CD4-positive, alpha-beta T cell treated with Interleukin-15 for 4 hours (primary cell): Measurements from ENCODE around the gene SASH1.

ENCODE experiments used
- DNase-seq: peaks from one replicate; pipeline ENCODE4 v3.0.0-alpha.2; 2020; ENCODE audit warnings: low spot score

Gene SASH1

DNA sequence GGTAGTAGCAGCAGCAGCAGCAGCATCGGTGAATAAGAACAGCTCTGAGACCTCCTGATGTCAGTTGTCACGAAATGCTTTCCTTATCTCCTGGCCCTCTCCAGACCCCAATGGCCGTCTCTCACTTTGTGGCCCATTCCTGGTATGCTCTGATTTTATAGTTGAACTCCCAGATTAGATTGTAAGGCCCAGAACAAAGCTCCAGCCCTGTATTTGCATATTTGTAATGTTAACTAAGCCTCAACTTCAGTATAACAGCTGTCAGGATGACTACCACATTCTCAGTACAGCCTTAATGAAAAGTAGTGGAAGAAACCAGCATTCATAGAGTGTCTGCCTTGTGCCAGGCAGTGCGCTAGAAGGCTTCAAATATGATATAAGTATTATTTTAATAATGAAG lies 180.9 kb downstream of the SASH1 start:
- DNase-seq = no peak

DNA sequence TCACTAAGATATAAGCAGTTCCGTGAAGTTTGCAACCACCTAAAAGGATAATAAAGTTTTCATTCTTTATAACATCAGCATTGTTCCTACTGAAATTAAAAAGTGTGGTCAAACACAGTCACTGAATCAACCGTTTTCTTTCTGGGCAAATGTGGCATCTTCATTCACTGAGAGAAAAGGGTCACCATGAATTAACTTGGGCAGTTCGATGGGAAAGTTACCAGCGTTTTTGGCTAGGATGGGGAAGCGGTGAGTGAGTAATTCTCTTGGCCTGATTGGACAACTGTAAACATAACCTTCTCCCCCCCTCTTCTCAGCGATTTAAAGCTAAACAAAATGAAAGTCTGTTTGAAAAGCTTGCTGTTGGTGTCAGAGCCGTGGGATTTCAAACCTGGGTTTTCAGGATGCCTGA lies 181.8 kb downstream of the SASH1 start:
- no peak for DNase-seq

DNA sequence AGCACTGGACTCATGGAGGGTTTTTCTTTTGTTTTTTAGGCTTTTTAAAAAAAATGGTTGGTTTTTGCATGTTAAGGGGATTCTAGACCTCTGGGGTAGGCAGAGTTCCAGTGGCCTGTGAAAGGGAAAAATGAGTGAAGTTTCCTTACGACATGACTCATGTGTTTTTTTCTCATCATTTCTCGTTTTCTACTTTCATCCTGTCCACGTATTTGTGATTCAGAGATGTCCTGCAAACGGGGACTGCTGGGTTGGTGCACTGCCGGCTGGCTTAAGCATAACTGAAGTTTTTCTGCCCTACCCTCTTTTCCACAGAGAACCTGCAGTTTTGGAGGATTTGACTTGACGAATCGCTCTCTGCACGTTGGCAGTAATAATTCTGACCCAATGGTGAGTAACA lies 182.3 kb downstream of the SASH1 start:
- no peak for DNase-seq

DNA sequence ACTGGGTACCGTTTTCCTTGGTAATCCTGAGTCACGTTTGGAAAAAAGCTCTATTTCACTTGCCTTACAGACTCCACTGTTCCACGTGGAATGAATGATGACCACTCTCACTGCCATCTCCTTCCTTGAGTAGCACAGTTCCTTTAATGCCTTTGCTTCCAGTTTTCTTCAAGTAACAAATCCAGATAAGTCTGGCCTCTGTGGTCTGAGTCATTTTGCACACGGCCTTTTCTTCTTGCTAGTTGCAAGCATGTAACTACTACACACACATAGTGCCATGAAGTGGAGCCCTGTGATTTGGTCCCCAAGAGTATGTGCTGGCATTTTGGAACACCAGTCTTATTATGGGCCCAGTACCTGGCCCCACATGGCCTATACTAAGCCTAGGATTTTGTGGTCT lies 182.8 kb downstream of the SASH1 start:
- no peak for DNase-seq

DNA sequence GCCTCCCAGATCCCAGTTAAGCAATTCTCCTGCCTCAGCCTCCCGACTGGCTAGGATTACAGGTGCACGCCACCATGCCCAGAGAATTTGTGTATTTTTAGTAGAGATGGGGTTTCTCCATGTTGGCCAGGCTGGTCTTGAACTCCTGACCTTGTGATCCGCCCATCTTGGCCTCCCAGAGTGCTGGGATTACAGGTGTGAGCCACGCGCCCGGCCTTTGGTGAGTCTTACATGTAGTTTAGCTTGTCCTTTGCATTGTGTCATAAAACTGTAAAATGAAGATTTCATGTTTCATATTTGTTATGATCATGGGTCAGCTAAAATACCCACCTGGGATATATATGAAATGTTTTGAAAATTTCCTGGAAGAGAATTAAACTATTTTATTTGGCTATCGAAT lies 183.5 kb downstream of the SASH1 start:
- no peak for DNase-seq

DNA sequence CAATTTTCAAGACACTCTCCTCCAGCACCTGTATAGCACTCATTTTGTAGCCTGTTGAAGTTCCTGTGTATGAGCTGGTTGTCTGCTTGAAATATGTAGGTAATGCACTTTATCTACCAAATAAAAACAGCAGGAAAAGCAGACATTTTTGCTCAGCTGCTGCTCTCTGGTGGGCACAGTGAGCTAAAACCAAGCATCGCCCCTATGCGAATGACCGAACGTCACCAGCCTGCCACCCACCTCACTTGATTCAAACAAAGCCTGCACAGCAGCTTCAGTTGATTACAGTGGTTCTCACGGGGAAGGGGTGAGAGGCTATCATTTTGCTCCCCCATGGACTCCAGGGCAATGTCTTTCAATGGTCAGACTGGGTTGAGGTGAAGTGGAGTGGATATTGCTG lies 185.7 kb downstream of the SASH1 start:
- no peak for DNase-seq

DNA sequence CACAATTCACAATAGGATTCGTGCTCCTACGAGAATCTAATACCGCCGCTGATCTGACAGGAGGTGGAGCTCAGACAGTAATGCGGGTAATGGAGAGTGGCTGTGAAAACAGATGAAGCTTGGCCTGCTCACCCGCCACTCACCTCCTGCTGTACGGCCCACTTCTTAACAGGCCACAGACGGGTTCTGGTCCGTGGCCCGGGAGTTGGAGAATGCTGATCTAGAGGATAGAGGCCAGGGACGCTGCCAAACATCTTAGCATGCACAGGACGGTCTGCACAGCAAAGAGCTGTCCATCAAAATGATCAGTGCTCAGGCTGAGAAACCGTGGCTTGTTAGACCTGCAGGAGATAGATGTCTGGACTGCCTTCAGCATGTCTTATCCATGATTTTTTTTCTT lies 186.4 kb downstream of the SASH1 start:
- no peak for DNase-seq

DNA sequence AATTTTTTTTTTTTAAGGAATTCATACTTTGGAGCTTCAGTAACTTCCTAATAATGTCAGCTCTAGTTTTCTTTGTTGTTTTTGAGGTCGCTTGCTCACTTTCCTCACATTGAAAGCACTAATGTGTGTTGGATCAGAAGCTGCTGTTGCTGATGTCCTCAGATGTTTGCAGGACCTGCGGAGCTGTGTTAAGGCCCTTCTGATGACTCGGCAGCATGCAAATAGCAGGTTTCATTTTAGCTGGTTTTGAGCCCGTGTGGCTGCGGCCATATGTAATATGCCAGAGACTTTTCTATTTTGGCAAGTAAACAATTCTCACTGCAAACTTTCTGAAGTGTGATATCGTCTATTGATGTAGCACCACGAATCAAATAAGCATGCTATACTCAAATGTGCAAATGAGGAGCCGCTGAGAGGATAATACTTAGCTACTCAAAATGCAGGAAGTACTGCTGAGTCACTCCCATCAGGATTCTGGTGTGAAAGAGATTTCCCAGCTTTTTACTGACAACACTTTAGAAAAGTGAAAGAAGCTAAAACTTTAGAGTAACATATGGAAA lies 187.8 kb downstream of the SASH1 start:
- DNase-seq = no peak

DNA sequence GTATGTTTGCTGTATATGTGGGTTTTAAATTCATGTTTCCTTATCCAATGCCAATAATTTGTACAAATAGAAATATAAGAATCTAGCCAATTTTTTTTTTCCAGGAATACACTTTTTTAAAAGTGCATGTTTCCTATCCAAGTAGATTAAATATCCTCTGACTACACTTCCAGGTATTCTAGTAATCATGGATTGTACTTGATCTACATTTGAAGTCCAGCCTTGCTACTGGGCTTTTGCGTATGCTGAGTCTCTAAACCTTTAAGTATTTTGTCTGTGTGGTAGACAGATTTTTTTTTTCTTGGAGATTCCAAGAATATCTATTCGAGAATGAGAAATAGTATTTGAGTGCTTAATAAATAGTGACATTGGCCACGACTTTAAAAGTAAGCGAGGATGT lies 188.3 kb downstream of the SASH1 start:
- DNase-seq = no peak

DNA sequence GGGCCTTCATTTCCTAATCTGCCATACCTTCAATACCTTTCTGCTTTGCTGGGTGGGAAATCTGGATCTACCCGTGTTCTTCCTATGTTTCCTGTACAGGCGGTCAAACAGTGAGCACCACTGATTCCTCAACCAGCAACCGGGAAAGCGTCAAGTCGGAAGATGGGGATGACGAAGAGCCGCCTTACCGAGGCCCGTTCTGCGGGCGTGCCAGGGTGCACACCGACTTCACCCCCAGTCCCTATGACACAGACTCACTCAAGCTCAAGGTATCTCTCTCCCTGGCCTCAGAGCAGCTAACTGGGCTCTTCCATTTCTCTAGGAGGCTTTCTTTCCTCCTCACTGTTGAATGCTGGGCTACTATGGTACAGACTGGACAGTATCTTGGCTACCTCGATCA lies 190.1 kb downstream of the SASH1 start:
- no peak for DNase-seq

DNA sequence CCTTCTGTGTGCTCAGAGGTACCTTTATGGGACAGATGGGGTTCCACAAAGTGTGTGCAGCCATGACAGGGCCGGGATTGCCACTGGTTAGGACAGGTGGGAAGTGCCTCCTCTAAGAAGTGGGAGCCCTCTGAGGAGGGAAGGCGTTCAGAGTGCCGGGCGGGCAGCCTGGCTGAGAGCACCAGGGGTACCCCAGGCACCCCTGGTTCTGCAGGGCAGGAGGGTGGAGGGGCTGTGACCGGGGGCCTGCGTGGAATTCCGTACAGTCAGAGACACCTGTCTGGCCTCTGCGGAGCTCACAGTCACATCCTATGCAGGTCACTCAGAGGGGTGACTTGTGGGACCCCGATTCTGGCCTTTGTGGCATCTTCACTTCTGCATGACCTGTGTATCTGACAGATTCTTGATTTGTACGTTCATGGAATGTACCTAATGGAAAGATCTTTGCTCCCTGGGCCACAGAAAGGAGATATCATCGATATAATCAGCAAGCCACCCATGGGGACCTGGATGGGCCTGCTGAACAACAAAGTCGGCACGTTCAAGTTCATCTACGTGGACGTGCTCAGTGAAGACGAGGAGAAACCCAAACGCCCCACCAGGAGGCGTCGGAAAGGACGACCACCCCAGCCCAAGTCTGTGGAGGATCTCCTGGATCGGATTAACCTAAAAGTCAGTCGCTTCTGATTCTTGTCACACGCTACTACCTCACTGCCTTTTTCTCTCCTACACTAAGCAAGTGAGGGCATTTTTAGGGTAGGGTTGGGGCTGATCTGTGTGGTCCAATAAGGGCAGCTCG lies 190.9 kb downstream of the SASH1 start:
- no peak for DNase-seq

DNA sequence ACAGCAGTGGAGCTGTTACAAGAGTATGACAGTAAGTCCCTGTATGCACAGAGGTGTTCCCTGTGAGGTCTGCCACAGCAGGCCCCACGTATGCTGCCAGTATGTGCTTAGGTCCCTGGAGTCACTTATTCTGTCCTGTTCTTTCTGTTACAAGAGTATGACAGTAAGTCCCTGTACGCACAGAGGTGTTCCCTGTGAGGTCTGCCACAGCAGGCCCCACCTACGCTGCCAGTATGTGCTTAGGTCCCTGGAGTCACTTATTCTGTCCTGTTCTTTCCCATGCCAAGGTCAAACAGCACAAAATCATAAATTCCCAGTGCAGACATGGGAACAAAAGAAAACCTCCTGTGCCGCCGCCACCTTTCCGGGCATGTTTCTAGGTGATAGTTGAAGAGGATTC lies 192.2 kb downstream of the SASH1 start:
- no peak for DNase-seq

DNA sequence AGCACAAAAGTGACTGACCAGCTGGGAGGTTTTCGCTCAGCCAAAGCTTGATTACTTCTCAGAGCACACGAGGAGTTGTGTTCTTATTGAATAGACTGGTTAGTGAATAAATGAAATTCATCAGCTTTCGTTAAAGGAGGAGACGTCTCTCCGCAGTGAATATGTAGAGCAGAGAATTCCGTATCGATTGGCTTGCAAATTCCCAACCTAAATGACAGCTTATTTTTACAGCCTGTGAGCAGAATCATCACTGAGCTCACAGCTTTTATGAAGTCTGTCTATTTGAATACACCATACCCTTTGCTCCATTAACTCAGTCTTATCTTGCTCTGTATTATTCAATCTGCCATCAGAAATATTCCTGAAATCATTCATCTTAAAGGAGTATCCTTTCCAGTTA lies 192.7 kb downstream of the SASH1 start:
- no peak for DNase-seq

DNA sequence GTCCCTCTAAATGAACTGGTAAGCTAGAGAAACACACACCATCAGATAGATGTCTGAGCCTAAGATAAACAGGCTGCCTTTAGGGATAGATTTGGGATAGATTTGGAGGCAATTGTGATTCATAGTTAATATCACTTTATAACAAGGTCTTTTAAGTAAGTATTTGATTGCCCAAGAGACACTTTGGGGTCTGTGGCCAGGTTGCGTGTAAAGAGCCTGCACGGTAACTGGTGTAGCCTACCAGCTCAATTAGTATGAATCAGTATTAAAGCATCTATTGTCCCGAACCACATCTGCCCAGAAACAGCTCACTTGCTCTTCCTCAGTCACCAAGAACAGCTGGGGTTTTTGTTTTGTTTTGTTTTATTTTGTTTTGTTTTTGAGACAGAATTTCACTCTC lies 193.3 kb downstream of the SASH1 start:
- no peak for DNase-seq

DNA sequence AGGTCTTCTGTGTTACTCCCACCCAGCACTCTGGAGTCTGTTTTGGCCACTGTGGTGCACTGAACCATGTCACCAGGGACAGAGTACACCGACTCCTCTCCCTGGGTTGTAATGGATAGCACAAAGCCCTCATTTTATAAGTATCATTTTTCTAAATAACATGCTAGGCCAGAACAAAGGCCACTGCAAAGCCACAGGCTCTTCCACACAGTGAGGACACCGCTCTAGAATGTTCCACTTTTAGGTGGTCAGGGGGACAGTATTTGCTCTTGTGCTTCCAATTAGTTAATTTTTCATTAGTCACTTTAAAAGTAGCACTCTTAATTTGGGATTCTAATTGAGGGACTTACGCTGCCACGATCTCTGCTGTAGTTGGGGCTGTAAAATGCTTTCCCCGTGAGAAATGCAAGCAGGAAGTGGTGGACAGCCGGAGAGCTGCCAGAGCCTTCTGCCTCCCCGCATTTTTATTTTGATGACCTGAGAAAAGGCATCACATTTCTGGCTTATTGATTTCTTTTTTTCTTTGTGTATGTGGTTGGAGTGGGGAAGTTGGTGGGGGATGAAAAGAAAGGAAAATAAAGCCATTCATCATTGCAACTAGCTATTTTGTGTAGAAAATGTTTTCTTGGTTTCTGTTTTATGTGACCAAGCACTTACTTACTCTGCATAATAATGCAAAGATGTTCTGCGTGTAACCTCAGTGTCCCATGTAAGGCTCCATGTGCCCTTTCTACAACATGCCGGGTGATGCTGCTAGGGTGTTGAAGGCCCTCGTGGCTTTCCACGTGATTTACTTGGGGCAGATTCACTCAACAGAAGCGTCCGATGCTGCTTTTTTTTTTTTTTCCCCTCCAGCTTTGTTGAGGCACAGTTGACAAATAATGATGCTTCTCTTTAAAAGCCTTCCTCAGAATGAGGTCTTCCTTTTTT lies 195.9 kb downstream of the SASH1 start:
- no peak for DNase-seq

DNA sequence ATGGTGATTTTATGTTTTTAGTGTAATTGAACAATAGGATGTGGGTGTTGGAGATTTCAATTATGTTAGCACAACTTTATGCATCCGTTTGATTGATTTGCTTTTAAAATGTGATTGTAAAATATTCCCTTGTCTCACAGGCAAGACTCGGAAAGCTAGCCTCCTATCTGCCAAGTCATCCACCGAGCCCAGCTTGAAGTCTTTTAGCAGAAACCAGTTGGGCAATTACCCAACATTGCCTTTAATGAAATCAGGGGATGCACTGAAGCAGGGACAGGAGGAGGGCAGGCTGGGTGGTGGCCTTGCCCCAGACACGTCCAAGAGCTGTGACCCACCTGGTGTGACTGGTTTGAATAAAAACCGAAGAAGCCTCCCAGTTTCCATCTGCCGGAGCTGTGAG lies 200.9 kb downstream of the SASH1 start:
- DNase-seq = no peak

DNA sequence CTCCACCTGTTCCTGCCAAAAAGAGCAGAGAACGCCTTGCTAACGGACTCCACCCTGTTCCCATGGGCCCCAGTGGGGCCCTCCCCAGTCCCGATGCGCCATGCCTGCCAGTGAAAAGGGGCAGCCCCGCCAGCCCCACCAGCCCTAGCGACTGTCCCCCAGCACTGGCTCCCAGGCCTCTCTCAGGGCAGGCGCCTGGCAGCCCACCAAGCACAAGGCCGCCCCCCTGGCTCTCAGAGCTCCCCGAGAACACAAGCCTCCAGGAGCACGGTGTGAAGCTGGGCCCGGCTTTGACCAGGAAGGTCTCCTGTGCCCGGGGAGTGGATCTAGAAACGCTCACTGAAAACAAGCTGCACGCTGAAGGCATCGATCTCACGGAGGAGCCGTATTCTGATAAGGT lies 201.8 kb downstream of the SASH1 start:
- no peak for DNase-seq

DNA sequence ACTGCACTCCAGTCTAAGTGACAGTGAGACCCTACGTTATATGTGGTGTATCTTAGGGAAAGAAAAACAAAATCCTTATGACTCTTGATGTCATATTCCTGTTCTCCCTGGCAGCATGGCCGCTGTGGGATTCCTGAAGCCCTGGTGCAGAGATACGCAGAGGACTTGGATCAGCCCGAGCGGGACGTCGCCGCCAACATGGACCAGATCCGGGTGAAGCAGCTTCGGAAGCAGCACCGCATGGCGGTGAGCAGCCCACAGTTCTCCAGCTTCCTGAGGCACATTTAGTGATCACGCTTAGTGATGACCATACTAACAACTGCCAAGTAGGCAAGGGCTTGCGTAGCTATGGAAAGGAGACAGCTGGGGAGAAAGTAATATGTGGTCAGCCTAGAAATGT lies 203.3 kb downstream of the SASH1 start:
- DNase-seq = no peak

DNA sequence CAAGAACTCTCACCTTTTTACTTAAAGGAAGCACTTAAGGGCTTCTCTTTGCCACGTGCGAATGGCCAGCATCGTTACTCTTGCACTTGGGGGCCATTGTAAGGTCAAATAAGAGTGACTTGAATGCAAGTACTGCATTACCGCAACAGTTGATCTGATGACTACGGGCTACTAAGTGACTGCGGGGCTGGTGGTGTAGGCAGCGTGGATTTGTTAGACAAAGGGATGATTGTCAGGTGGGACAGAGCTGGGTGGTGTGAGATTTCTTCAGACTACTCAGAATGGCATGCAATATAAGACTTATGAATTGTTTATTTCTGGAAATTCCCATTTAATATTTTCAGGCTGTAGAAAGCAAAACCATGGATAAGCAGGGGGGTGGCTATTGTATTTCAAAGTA lies 204.5 kb downstream of the SASH1 start:
- no peak for DNase-seq

DNA sequence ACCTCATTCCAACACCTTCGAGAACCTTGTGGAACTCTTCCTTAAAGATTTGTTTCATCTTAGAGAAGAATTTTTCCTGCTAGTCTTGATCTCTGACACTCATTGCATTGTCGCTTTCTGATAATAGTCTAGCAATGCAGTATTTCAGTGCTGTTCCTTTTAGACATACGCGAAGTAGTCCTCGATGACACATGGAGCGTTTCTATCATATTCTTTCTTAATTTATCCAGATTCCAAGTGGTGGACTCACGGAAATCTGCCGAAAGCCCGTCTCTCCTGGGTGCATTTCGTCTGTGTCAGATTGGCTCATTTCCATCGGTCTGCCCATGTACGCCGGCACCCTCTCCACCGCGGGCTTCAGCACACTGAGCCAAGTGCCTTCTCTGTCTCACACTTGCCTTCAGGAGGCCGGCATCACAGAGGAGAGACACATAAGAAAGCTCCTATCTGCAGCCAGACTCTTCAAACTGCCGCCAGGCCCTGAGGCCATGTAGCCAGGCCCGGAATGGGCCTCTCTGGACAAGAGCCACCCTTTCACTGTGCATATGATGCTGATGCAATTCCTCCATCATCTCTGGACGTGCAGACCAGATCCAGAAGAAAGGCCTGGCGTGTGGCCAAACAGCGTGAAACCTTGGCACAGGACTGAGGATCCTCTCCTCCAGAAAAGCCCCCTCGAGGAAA lies 205.6 kb downstream of the SASH1 start:
- no peak for DNase-seq

DNA sequence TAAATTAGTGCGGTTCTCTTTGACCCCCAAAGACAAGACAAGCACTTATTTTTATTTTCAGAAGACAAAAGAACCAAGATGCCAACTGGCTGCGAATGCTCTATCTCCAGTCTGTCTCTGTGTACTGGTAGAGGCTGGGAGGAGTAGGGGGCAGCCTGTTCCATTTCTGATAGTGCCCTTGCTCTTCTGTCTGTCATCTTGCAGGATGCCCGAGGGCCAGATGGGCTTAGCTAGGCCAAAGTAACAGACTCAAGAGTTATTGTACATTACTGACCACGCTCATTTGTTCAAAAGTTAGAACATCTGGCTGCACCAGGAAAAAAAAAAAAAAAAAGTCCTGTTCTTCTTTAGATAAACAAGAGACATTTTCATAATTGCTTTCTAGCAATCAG lies 206.1 kb downstream of the SASH1 start:
- no peak for DNase-seq

DNA sequence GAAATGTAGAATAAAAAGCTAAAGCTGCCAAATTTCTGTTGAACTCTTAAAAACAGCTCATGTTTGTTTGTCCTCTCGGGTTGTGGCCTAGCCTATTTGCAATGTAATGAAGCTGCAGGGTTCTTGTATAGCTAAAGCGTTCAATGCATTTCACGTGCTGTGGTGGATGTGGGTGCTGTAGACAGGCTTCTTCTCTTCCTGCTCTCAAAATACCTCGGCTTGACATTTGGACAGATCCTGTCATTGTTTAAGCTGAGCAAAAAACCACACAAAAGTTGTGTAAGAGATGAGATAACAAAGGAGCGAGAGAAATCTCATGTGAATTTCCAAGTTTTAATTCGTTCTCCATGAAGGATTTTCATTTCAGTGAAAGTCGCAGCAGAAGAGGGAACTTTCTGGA lies 207.9 kb downstream of the SASH1 start:
- no peak for DNase-seq

DNA sequence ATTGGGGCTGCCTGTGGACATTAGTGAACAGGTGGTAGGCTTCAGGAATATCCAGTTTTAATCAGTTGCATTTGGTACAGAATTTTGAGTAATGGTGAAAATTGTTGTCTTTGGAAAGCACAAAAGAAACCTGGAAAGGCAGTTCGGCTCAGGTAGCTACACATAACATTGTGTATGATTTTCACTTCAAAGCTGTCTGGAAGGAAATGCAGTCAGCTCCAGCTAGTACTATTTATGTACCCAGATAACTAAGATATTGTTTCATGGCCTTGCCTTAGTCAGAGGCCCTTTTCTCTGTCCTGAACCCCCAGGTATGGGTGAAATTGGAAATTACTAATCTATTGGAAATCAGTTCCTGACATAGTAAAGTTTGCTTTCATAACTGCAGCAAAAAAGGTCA lies 208.6 kb downstream of the SASH1 start:
- DNase-seq = no peak
